Measurements from ENCODE around the gene POLR2M. TPM values are rescaled to one million over a fixed set of nuclear protein-coding genes. Genes with fewer than 3 reads are reported as not detected.

POLR2M gene
- total and polyA plus RNA-seq, 4 donors = 7.8 to 230 (median 43.6) TPM

DNA sequence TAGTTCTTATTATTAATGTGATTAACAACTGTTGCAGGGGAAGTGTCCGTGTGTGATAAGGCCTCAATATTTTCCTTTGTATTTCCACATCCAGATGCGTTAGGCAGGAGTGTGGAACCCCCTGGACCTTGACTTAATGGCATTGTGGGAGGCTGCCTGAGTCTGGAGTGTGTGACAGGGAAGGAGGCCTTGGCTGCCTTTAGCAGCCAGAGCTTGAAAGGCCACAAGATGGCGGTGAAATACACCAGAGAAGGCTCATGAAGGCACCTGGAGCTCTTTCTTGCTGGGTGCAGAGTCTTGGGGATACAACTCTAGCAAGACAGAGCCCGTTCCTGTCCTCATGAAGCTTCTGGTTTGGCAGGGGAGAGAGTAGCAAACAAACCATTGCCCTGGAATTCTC, 36.9 kb downstream of the POLR2M start:
- DNase-seq (ENCODE audit: low spot score) = no peak
- WGBS = 91% methylated on average over 4 of the region's 4 CpGs
- Histone ChIP-seq H3K27ac (ENCODE audit: low read depth in 1 of 2, low read length in 2 of 2) (no peak overlapping the region), H3K27me3 (ENCODE audit: control insufficient read depth in 4 of 4, insufficient read depth in 4 of 4, low read length in 3 of 4) (no peaks in the 10 kb centered on the region), H3K4me3 (ENCODE audit: low read depth in 1 of 3, low read length in 3 of 3) (no peak overlapping the region), H3K36me3 (ENCODE audit: control insufficient read depth in 4 of 4, insufficient read depth in 3 of 4, low read depth in 1 of 4, low read length in 3 of 4) (no peaks in the 10 kb centered on the region), H3K9ac (ENCODE audit: low read depth in 1 of 2, low read length in 2 of 2) (no peak overlapping the region), H3K9me3 (ENCODE audit: control insufficient read depth in 4 of 4, low read length in 3 of 4) (no peaks in the 10 kb centered on the region), H3K4me1 (ENCODE audit: control insufficient read depth in 4 of 4, insufficient read depth in 4 of 4, low read length in 3 of 4) (no peaks in the 10 kb centered on the region)
- no peak for TF ChIP-seq HNF4G (IDR thresholded peaks at IDR 0.05)
- no peak for TF ChIP-seq SP1 (IDR thresholded peaks at IDR 0.05)
- TF ChIP-seq JUND (IDR thresholded peaks at IDR 0.05) = no peak
- TF ChIP-seq, protein P1, sequence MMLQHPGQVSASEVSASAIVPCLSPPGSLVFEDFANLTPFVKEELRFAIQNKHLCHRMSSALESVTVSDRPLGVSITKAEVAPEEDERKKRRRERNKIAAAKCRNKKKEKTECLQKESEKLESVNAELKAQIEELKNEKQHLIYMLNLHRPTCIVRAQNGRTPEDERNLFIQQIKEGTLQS (IDR thresholded peaks at IDR 0.05) = no peak
- TF ChIP-seq TAF1 (conservative IDR thresholded peaks at IDR 0.05) = no peak
- TF ChIP-seq, protein P2, sequence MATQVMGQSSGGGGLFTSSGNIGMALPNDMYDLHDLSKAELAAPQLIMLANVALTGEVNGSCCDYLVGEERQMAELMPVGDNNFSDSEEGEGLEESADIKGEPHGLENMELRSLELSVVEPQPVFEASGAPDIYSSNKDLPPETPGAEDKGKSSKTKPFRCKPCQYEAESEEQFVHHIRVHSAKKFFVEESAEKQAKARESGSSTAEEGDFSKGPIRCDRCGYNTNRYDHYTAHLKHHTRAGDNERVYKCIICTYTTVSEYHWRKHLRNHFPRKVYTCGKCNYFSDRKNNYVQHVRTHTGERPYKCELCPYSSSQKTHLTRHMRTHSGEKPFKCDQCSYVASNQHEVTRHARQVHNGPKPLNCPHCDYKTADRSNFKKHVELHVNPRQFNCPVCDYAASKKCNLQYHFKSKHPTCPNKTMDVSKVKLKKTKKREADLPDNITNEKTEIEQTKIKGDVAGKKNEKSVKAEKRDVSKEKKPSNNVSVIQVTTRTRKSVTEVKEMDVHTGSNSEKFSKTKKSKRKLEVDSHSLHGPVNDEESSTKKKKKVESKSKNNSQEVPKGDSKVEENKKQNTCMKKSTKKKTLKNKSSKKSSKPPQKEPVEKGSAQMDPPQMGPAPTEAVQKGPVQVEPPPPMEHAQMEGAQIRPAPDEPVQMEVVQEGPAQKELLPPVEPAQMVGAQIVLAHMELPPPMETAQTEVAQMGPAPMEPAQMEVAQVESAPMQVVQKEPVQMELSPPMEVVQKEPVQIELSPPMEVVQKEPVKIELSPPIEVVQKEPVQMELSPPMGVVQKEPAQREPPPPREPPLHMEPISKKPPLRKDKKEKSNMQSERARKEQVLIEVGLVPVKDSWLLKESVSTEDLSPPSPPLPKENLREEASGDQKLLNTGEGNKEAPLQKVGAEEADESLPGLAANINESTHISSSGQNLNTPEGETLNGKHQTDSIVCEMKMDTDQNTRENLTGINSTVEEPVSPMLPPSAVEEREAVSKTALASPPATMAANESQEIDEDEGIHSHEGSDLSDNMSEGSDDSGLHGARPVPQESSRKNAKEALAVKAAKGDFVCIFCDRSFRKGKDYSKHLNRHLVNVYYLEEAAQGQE (IDR thresholded peaks at IDR 0.05) = no peak
- TF ChIP-seq, protein P3, sequence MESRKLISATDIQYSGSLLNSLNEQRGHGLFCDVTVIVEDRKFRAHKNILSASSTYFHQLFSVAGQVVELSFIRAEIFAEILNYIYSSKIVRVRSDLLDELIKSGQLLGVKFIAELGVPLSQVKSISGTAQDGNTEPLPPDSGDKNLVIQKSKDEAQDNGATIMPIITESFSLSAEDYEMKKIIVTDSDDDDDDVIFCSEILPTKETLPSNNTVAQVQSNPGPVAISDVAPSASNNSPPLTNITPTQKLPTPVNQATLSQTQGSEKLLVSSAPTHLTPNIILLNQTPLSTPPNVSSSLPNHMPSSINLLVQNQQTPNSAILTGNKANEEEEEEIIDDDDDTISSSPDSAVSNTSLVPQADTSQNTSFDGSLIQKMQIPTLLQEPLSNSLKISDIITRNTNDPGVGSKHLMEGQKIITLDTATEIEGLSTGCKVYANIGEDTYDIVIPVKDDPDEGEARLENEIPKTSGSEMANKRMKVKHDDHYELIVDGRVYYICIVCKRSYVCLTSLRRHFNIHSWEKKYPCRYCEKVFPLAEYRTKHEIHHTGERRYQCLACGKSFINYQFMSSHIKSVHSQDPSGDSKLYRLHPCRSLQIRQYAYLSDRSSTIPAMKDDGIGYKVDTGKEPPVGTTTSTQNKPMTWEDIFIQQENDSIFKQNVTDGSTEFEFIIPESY (IDR thresholded peaks at IDR 0.05) = no peak
- TF ChIP-seq NR2F2 (IDR thresholded peaks at IDR 0.05) = no peak
- TF ChIP-seq FOXA2 (IDR thresholded peaks at IDR 0.05) = no peak
- no peak for TF ChIP-seq GABPA (IDR thresholded peaks at IDR 0.05 in 1 of 2, conservative IDR thresholded peaks at IDR 0.05 in 1 of 2)
- no peak for TF ChIP-seq FOXA1 (IDR thresholded peaks at IDR 0.05)
- no peak for TF ChIP-seq HNF4A (conservative IDR thresholded peaks at IDR 0.05)
- no peak for TF ChIP-seq EGR1 (IDR thresholded peaks at IDR 0.05; ENCODE audit: low read depth in 2 of 2)
- TF ChIP-seq RXRA (IDR thresholded peaks at IDR 0.05) = no peak
- TF ChIP-seq, protein P4, sequence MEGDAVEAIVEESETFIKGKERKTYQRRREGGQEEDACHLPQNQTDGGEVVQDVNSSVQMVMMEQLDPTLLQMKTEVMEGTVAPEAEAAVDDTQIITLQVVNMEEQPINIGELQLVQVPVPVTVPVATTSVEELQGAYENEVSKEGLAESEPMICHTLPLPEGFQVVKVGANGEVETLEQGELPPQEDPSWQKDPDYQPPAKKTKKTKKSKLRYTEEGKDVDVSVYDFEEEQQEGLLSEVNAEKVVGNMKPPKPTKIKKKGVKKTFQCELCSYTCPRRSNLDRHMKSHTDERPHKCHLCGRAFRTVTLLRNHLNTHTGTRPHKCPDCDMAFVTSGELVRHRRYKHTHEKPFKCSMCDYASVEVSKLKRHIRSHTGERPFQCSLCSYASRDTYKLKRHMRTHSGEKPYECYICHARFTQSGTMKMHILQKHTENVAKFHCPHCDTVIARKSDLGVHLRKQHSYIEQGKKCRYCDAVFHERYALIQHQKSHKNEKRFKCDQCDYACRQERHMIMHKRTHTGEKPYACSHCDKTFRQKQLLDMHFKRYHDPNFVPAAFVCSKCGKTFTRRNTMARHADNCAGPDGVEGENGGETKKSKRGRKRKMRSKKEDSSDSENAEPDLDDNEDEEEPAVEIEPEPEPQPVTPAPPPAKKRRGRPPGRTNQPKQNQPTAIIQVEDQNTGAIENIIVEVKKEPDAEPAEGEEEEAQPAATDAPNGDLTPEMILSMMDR (IDR thresholded peaks at IDR 0.05; ENCODE audit: low read depth, low read length, missing input control) = no peak
- no peak for TF ChIP-seq RAD21 (IDR thresholded peaks at IDR 0.05)
- TF ChIP-seq YY1 (IDR thresholded peaks at IDR 0.05) = no peak
- TF ChIP-seq, protein P5, sequence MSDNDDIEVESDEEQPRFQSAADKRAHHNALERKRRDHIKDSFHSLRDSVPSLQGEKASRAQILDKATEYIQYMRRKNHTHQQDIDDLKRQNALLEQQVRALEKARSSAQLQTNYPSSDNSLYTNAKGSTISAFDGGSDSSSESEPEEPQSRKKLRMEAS (IDR thresholded peaks at IDR 0.05) = no peak
